Activated CD8-positive, alpha-beta memory T cell treated with anti-CD3 and anti-CD28 coated beads, Interleukin-2, amount 50 U/mL, for 48 hours (primary cell): ENCODE results near the gene SOD3.

Experiments used
- DNase-seq: peaks from one replicate; pipeline ENCODE4 v3.0.0-alpha.2; 2020

The SOD3 gene

GRCh38 chr4:24805067-24805466 lies 9.7 kb downstream of the SOD3 start:
- DNase-seq = no peak

- DNase-seq = no peak
These were observed 10.2 kb downstream of the SOD3 start for GRCh38 chr4:24805566-24805965.

- DNase-seq = no peak
These were observed 11.0 kb downstream of the SOD3 start for GRCh38 chr4:24806206-24806990.

DNA sequence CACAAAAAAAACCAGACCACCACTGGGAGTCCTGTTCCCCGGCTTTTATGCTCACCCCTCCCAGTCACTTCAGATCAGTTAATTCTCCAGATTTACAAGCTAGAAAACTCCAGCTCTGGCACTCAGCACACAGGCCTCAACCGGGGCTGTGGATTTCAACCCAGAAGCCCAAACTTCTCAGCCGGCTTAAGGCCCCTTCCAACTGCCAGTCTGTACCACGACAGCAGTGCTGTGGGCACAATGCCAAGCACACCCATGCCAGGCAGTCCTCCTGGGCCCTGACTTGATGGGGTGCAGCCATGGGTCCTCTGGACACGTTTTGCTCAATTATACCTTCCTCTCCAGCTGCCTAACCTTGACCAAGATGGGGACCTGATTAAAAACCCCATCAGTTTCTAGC lies 12.2 kb downstream of the SOD3 start:
- no peak for DNase-seq

GRCh38 chr4:24808261-24808660 lies 12.9 kb downstream of the SOD3 start:
- no peak for DNase-seq

DNA sequence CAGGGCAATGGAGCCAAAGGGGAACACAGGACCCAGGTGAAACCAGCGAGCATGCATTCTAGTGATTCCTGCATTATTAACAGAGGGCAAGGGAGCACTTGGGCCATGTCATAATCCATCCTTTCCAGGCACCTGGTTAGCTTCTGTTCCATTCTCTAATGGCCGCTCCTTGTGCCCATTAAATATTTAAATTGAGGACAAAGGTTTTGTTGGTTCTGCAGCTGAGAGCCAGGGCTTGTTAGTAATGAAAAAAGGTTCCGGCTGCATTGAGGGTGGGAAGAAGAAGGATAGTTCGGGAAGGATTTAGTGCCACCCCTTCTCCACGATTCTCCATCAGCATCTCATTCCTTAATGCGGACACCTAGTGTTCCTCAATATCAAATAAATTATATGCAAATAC lies 13.6 kb downstream of the SOD3 start:
- no peak for DNase-seq

GRCh38 chr4:24809376-24809775 lies 14.0 kb downstream of the SOD3 start:
- no peak for DNase-seq

DNA sequence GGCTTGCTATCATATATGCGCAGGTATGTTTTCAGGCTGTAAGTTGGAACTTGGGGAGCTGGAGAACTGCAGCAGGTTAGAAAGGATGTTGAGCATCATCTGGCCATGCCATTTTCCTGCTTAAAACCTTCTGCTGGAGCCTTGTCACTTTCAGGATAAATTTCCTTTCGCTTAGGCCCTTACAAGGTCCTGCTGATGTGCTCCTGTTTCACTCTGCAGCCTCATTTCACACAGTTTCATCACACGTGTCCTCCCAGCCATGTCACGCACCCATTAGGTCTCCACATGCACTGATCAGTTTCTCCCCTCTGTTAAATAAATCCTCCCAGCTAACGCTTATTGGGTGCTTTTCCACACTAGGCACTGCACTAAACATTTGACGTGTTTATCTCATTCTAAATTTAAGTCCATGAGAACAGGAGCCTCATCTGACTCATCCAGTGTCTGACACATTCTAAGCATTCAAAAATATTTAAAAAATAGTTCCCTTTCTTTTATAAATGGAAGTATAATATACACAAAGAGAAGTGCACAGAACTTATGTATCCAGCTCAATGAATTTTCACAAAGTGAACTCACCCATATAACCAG lies 14.5 kb downstream of the SOD3 start:
- no peak for DNase-seq

DNA sequence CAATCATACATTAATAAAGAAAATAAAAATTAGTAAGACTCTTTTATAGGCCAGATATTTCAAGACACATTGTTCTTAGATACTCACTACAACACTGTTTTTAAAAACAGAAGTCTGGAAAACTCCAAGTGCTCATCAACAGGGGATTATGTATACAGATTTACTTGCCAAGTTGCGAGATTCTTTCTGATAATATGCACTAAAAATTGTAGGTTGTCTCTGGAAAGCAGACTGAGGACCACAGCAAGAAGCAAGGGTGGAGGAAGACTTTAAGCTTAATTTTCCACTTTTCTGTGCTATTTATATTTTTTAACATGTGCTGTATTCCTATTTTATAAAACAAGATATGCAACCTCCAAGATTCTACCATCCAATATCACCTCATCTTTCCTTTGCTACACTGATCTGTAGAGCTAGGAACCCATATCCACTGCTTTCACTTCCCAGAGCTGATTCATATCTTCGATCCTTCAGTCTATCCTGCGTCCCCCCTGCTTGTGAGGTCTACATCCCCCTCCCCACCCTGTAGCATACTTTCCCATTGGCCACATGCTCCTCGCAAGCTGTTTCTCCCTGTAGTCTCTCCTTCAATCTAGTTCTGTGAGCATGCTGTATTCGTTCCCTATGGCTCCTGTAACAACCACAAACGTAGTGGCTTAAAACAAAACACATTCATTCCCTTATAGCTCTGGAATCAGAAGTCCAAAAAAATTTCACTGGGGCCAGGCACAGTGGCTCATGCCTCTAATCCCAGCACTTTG lies 15.7 kb downstream of the SOD3 start:
- no peak for DNase-seq

- DNase-seq = no peak
These were observed 18.4 kb downstream of the SOD3 start for GRCh38 chr4:24813732-24814131.

DNA sequence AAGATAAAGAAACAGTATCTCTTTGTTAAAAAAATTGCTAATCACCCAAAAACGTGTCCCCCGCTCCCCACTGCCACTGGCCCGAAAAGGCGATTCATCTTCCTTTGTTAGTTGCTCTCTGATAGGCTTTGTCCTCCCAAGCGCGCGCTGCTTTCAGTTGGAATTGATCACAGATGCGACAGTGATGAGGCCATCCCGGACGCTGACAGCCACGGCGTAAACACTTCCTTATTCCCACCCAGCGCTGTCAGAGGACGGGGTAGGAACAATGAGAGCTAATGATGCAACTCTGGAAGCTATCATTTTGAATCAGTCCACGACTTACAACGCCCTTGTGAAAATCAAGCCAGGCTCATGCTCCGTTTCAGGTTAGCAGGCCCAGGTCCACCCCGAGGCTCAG lies 21.4 kb downstream of the SOD3 start:
- no peak for DNase-seq

GRCh38 chr4:24820541-24820940 lies 25.2 kb downstream of the SOD3 start:
- no peak for DNase-seq

DNA sequence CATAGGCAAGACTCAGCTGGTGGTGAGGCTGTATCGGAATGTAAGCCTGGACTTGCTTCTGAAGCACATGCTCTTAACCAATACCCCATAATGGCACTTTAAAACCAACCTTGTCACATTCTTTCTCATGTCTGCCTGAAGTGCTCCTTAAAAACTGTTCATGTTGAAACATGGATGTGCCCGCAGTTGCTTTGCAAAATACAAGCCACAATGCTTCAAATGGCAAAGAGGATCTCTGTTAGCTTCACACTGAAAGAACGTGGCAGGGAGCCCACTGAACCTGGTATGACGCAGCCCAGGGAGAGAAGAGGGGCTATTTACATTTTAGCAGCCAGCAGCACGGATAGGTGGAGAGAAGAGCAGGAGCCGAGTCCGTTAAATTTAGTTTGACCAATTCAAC lies 29.3 kb downstream of the SOD3 start:
- no peak for DNase-seq

DNA sequence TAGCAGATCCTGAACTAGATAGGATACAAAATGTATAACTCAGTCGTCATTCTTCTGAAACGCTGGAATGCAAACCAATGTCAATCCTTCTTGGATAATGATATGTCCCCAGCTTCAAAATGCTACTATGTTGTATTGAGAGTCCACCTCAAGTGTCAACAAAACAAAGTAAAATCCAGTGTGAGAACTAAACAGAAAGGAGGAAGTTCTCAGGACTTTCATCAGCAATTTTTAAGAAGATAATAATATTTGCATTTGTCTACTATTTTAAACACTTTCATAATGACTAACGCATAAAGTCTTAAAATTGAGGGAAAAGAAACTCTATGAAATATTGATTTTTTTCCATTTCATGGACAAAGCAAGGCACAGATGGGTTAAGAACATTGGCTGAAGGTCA lies 36.3 kb downstream of the SOD3 start:
- DNase-seq = no peak

GRCh38 chr4:24835696-24836095 lies 40.3 kb downstream of the SOD3 start:
- DNase-seq = no peak

- no peak for DNase-seq
These were observed 41.4 kb downstream of the SOD3 start for GRCh38 chr4:24836661-24837242.

DNA sequence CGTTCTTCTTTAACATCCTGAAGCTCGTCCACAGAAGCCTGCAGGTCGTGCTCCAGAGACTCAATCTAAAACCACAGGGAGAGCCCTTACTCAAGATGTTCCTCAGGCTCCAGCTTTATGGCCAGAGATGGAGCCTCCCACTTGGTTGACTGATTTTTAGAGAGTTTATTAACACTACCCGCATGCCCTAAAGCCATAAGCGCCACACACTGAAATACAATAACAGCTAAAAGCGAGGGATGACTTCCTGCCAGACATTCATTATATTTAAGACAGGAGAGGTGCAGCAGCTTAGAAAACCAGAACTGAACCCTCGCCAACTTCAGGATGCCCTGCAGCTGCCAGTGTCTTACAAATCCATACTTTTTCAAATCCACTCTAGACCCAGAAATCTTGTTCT lies 42.0 kb downstream of the SOD3 start:
- DNase-seq = no peak

- no peak for DNase-seq
These were observed 42.4 kb downstream of the SOD3 start for GRCh38 chr4:24837781-24838180.

GRCh38 chr4:24840362-24840761 lies 45.0 kb downstream of the SOD3 start:
- no peak for DNase-seq

DNA sequence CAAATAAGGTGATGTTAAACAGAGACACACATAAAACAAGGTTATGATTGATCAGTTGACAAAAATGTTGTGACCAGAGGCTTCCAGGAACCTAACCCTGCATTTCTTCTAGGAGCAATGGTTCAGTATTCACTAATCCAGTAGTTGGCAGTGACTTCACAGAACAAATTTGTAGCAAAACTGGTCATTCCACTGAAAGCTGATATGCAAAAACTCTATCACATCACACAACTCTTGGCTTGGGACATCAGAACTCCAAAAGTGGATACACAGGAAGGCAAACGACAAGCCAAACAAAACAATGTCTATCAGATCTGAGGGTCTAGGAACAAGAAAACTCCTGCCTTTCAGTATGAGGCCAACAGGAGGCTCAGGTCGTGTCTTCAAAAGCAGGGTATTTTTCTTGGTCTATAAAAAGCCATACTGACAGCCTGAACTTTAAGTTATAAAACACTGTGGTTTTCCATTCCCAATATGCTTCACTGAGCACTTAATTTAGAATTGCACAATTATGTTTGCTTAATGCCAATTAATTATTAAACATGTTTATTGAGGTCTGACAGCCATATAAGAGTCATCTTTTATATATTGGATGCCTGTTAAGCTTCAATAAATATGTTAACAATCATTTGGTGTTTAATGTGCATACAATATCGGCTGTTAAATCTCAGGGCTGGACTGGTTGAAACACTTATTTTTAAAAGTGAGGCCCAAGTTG lies 45.6 kb downstream of the SOD3 start:
- DNase-seq = no peak

GRCh38 chr4:24842356-24842755 lies 47.0 kb downstream of the SOD3 start:
- DNase-seq = no peak

DNA sequence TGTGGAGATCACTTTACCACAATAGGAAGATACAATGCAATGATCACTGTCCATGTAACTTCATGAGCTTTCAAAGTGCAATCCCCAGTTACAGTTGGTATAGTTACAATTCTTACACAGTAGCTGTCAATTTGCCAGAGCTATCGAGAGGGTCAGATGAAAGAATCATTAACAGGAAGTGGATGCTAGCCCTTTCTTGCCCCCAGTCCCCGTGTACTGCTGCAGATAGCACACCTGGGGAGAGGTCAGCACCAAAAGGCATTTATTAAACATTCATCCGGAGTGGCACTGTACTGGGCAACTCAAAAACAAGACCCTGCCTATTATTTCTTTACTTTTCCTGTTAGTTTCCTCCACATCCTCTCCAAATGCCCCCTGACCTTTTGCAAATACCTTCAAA lies 47.7 kb downstream of the SOD3 start:
- DNase-seq = no peak

GRCh38 chr4:24845132-24845531 lies 49.8 kb downstream of the SOD3 start:
- DNase-seq = no peak
